ENCODE data around the gene SMOC1. TPM values are rescaled to one million over a fixed set of nuclear protein-coding genes. Genes with fewer than 3 reads are reported as not detected.

Gene SMOC1
- total and polyA plus RNA-seq, 2 of the 8 experiments (the other 6 are each of a cell fraction or from before 2014, with no cell fraction given), result 1.6 to 2.4 TPM

GRCh38 chr14:69855180-69855832, 23.9 kb upstream of the SMOC1 start:
- TF ChIP-seq RXRA (IDR thresholded peaks at IDR 0.05; ENCODE audit: insufficient read depth, low read depth, low read length) (no peak), SIRT6 (IDR thresholded peaks at IDR 0.05; ENCODE audit: low read length) (no peak), TCF12 (IDR thresholded peaks at IDR 0.05; ENCODE audit: low read depth, low read length) (no peak), POLR2AphosphoS5 (IDR thresholded peaks at IDR 0.05; ENCODE audit: low read depth, low read length) (no peak), FOSL1 (IDR thresholded peaks at IDR 0.05; ENCODE audit: insufficient read depth, low read depth, low read length) (no peak), CEBPB (IDR thresholded peaks at IDR 0.05; ENCODE audit: low read depth, low read length) (no peak), SRF (IDR thresholded peaks at IDR 0.05; ENCODE audit: low read depth, low read length) (no peak), EGR1 (IDR thresholded peaks at IDR 0.05; ENCODE audit: borderline replicate concordance, low read depth, low read length) (no peak), KDM5A (IDR thresholded peaks at IDR 0.05; ENCODE audit: low read length) (no peak), TAF7 (optimal IDR thresholded peaks at IDR 0.05; ENCODE audit: borderline replicate concordance, low read depth, low read length) (no peak), POLR2A (IDR thresholded peaks at IDR 0.05; ENCODE audit: control extremely low read depth in 1 of 2, low read depth in 2 of 2, low read length in 2 of 2) (no peak)
- H4K91ac ChIP-seq (replicated peaks; ENCODE audit: insufficient read length, low read length), result no peak overlapping the region
- H2BK12ac ChIP-seq (ENCODE audit: low read depth, low read length), result no peak overlapping the region
- H2BK5ac ChIP-seq (ENCODE audit: low read depth, low read length), result no peak overlapping the region
- peak in 1 of 2 experiments; percentile 16 for DNase-seq (ENCODE audit: low read depth in 1 of 2, low spot score in 2 of 2)
- no peak overlapping the region for H2AK5ac ChIP-seq (ENCODE audit: low read depth, low read length)
- peaks cover 0 to 7% (median 4%) of the 10 kb centered on the region in 4 experiments; a peak in 4 of 7 replicates for H3K4me1 ChIP-seq (replicated peaks in 1 of 4; ENCODE audit: control insufficient read depth in 3 of 4, insufficient read depth in 4 of 4, low read length in 3 of 4)
- H2BK120ac ChIP-seq (replicated peaks; ENCODE audit: low read depth, low read length), result no peak overlapping the region
- no peaks in the 10 kb centered on the region for H3K9me3 ChIP-seq (ENCODE audit: insufficient read depth in 2 of 2, low read depth in 1 of 2, low read length in 1 of 2)
- H4K8ac ChIP-seq (ENCODE audit: extremely low read depth, insufficient read depth, low read length), result no peak overlapping the region
- no peak overlapping the region for H3K4me2 ChIP-seq (ENCODE audit: insufficient read depth in 1 of 2, low read depth in 2 of 2, low read length in 2 of 2)
- H2BK20ac ChIP-seq (ENCODE audit: low read length), result no peak overlapping the region
- no peaks in the 10 kb centered on the region for H3K36me3 ChIP-seq (ENCODE audit: control insufficient read depth in 2 of 4, insufficient read depth in 4 of 4, low read length in 3 of 4)
- H3K27me3 ChIP-seq (replicated peaks in 1 of 4; ENCODE audit: control insufficient read depth in 3 of 4, extremely low read depth in 1 of 4, insufficient read depth in 3 of 4, low read length in 3 of 4), result peaks cover 0 to 4% (median 0%) of the 10 kb centered on the region in 4 experiments; a peak in 3 of 7 replicates
- H3K23me2 ChIP-seq (ENCODE audit: low read depth, low read length), result no peaks in the 10 kb centered on the region
- no peaks in the 10 kb centered on the region for H3K79me2 ChIP-seq (ENCODE audit: control insufficient read depth in 1 of 2, insufficient read depth in 2 of 2, low read length in 2 of 2)
- no peak overlapping the region for H2AFZ ChIP-seq (ENCODE audit: low read length)
- FAIRE-seq, result no peak
- H3K56ac ChIP-seq (replicated peaks; ENCODE audit: insufficient read length, low read depth, low read length), result no peak overlapping the region
- no peak overlapping the region for H3K14ac ChIP-seq (ENCODE audit: insufficient read length)
- WGBS, 2 experiments (ENCODE audit: extremely low coverage in 1 of 2, insufficient coverage in 1 of 2, insufficient read length in 1 of 2, insufficient replicate concordance in 2 of 2, low coverage in 1 of 2, low lambda C conversion rate in 2 of 2, missing lambda C conversion rate in 1 of 2), result 88% methylated on average over 8 of the region's 8 CpGs; no CpG with 5 or more reads in 1 of the 2 experiments
- no peak overlapping the region for H3K23ac ChIP-seq (ENCODE audit: insufficient read length)
- no peak overlapping the region for H3K4ac ChIP-seq (replicated peaks; ENCODE audit: insufficient read length, low read depth, low read length)
- ChIA-PET POLR2A (ENCODE audit: partially characterized antibody) (interaction anchor here (1.8 kb wide), 1 partner anchor 78 kb away, joined by 3 read pairs; no protein-coding TSS in a partner anchor), CTCF (ENCODE audit: partially characterized antibody) (interaction anchor here (0.6 kb wide), 1 partner anchor 23 kb away, joined by 5 read pairs; no protein-coding TSS in a partner anchor)
- H3K27ac ChIP-seq (ENCODE audit: low read depth, low read length), result no peak overlapping the region
- H3K9ac ChIP-seq (replicated peaks in 1 of 4; ENCODE audit: extremely low read depth in 1 of 4, low read depth in 3 of 4, low read length in 3 of 4), result no peak overlapping the region
- no peak overlapping the region for H3K18ac ChIP-seq (ENCODE audit: extremely low read depth, low read length)
- H3K4me3 ChIP-seq (ENCODE audit: extremely low read depth in 1 of 4, insufficient read depth in 2 of 4, low read depth in 3 of 4, low read length in 4 of 4), result no peak overlapping the region
- no peaks in the 10 kb centered on the region for H3K79me1 ChIP-seq (ENCODE audit: low read depth, low read length)
- H2BK15ac ChIP-seq (ENCODE audit: low read length), result no peak overlapping the region
- H4K5ac ChIP-seq (ENCODE audit: insufficient read length, low read depth, low read length), result no peak overlapping the region
- H4K20me1 ChIP-seq (replicated peaks in 1 of 2; ENCODE audit: control insufficient read depth in 1 of 2, insufficient read depth in 2 of 2, low read length in 2 of 2), result no peaks in the 10 kb centered on the region

All from H1 (cell line).